PC-9 (cell line): ENCODE data around the gene RIMKLA. TPM values are rescaled to one million over a fixed set of nuclear protein-coding genes. Genes with fewer than 3 reads are reported as not detected.

Experiments
- BruUV-seq: library from RNA; stranded (reverse); fragments of 400-500 nt; replicated peaks from 2 replicates; lab custom pipeline; 2021; lab: Mats Ljungman, UMichigan
- CTCF ChIA-PET: fragments of 300-600 bp; sonication (Branson Sonifier 250); formaldehyde crosslinking; loops from one replicate; lab custom pipeline; 2022; ENCODE audit warnings: antibody characterized with exemption; lab: Charles Lee
- POLR2A ChIA-PET: fragments of 300-600 bp; sonication (Branson Sonifier 250); formaldehyde crosslinking; loops from one replicate; lab custom pipeline; 2022; ENCODE audit warnings: antibody characterized with exemption; ENCODE audit not compliant: unreplicated experiment; lab: Charles Lee
- DNase-seq, 2 experiments: peaks; one replicate each; pipeline versions ENCODE4 v3.0.0 to v3.0.0-alpha.2; 2015 to 2022; ENCODE audit warnings: mixed read lengths in 1 of 2
- H2AFZ ChIP-seq: fragments of 200-600 bp; sonication (generic); 2 replicates; pipeline ENCODE4 v1.8.1; 2017; ENCODE audit warnings: antibody characterized with exemption
- H3F3A ChIP-seq: fragments of 200-600 bp; sonication (generic); 2 replicates; pipeline ENCODE4 v1.8.1; 2017; ENCODE audit warnings: antibody characterized with exemption, mild to moderate bottlenecking, low read depth; ENCODE audit not compliant: insufficient read depth
- H3K27ac ChIP-seq: fragments of 200-600 bp; sonication (generic); 2 replicates; pipeline ENCODE4 v1.6.1; 2016; ENCODE audit warnings: mixed run types
- H3K27me3 ChIP-seq: fragments of 200-600 bp; sonication (generic); 2 replicates; pipeline ENCODE4 v1.6.1; 2016; ENCODE audit warnings: low read depth, mixed run types; ENCODE audit not compliant: insufficient read depth
- H3K36me3 ChIP-seq: fragments of 200-600 bp; sonication (generic); 2 replicates; pipeline ENCODE4 v1.6.1; 2016; ENCODE audit warnings: low read depth, mixed run types
- H3K4me1 ChIP-seq: fragments of 200-600 bp; sonication (generic); replicated peaks from 2 replicates; pipeline ENCODE4 v1.6.1; 2016; ENCODE audit warnings: mixed run types; ENCODE audit not compliant: insufficient read depth
- H3K4me2 ChIP-seq: fragments of 200-600 bp; sonication (generic); 2 replicates; pipeline ENCODE4 v1.6.1; 2017; ENCODE audit warnings: mixed run types
- H3K4me3 ChIP-seq: fragments of 200-600 bp; sonication (generic); 2 replicates; pipeline ENCODE4 v1.6.1; 2016; ENCODE audit warnings: mixed run types
- H3K79me2 ChIP-seq: fragments of 200-600 bp; sonication (generic); 2 replicates; pipeline ENCODE4 v1.6.1; 2017; ENCODE audit warnings: low read depth, mixed run types
- H3K9me2 ChIP-seq: fragments of 200-600 bp; sonication (generic); 2 replicates; pipeline ENCODE4 v1.8.1; 2017; ENCODE audit warnings: mild to moderate bottlenecking; ENCODE audit not compliant: insufficient read depth
- H3K9me3 ChIP-seq: fragments of 200-600 bp; sonication (generic); 2 replicates; pipeline ENCODE4 v1.8.1; 2016; ENCODE audit warnings: low read depth; ENCODE audit not compliant: insufficient read depth
- H4K20me1 ChIP-seq: fragments of 200-600 bp; sonication (generic); 2 replicates; pipeline ENCODE4 v1.8.1; 2017; ENCODE audit not compliant: insufficient read depth
- CTCF ChIP-seq: fragments of 200-600 bp; sonication (generic); conservative IDR thresholded peaks from 2 replicates; pipeline ENCODE4 v1.6.1; 2017; ENCODE audit warnings: mixed run types, antibody characterized with exemption, mild to moderate bottlenecking, moderate library complexity
- EZH2 ChIP-seq: fragments of 200-600 bp; sonication (generic); IDR thresholded peaks from 2 replicates; pipeline ENCODE4 v1.8.0; 2017; ENCODE audit warnings: antibody characterized with exemption, low read depth
- intact Hi-C: fragments of 100-400 bp; cut with micrococcal nuclease; formaldehyde crosslinking; loops from one replicate; pipeline ENCODE4 v1.10.0; 2022; ENCODE audit not compliant: unreplicated experiment
- total RNA-seq: library from RNA; stranded (reverse); gene quantifications from 2 replicates; pipeline ENCODE4 v1.2.3, GENCODE V29; 2021

RIMKLA gene
- total RNA-seq, 1 experiment from 2014 or later, result 0.35 TPM

GRCh38 chr1:42419126-42419821, 38.7 kb downstream of the RIMKLA start:
- Histone ChIP-seq H3K79me2 (no peaks in the 10 kb centered on the region), H3K9me3 (no peaks in the 10 kb centered on the region), H2AFZ (no peak overlapping the region), H3K9me2 (no peaks in the 10 kb centered on the region), H3K27ac (no peak overlapping the region), H3K4me3 (no peak overlapping the region), H3F3A (no peaks in the 10 kb centered on the region), H3K36me3 (no peaks in the 10 kb centered on the region), H3K27me3 (no peaks in the 10 kb centered on the region), H3K4me2 (no peak overlapping the region), H4K20me1 (no peaks in the 10 kb centered on the region; the same call in 1 of the 2 replicates), H3K4me1 (peaks cover 7% of the 10 kb centered on the region)
- intact Hi-C loops, result no loop called here
- TF ChIP-seq EZH2 (no peak), CTCF (no peak)
- CTCF ChIA-PET, result no interaction called here
- no TSS peak for BruUV-seq
- no peak for DNase-seq
- POLR2A ChIA-PET, result no interaction called here

- Histone ChIP-seq H2AFZ (no peak overlapping the region), H3K9me3 (no peaks in the 10 kb centered on the region), H3K27me3 (no peaks in the 10 kb centered on the region), H3K79me2 (no peaks in the 10 kb centered on the region), H3K27ac (no peak overlapping the region), H3K4me2 (no peak overlapping the region), H3F3A (no peaks in the 10 kb centered on the region), H3K4me1 (peaks cover 10% of the 10 kb centered on the region), H3K4me3 (no peak overlapping the region), H3K36me3 (no peaks in the 10 kb centered on the region), H4K20me1 (no peaks in the 10 kb centered on the region; the same call in 1 of the 2 replicates), H3K9me2 (no peaks in the 10 kb centered on the region)
- no peak for TF ChIP-seq EZH2
- no peak for TF ChIP-seq CTCF
- no TSS peak for BruUV-seq
- intact Hi-C loops, result no loop called here
- CTCF ChIA-PET, result no interaction called here
- DNase-seq, result no peak
- POLR2A ChIA-PET, result interaction anchor here (0.8 kb wide), 1 partner anchor 532 kb away, joined by 3 read pairs; no protein-coding TSS in a partner anchor
These were observed 39.5 kb downstream of the RIMKLA start for GRCh38 chr1:42420121-42420520.

GRCh38 chr1:42420911-42421585, 40.5 kb downstream of the RIMKLA start:
- CTCF ChIA-PET, result no interaction called here
- intact Hi-C loops, result no loop called here
- no peak for DNase-seq
- BruUV-seq, result no TSS peak
- Histone ChIP-seq H3K27ac (no peak overlapping the region), H3K9me2 (no peaks in the 10 kb centered on the region), H3K4me3 (no peak overlapping the region), H3K4me2 (no peak overlapping the region), H3K79me2 (no peaks in the 10 kb centered on the region), H4K20me1 (no peaks in the 10 kb centered on the region; the same call in 1 of the 2 replicates), H3K27me3 (no peaks in the 10 kb centered on the region), H2AFZ (no peak overlapping the region), H3F3A (no peaks in the 10 kb centered on the region), H3K4me1 (peaks cover 10% of the 10 kb centered on the region), H3K9me3 (no peaks in the 10 kb centered on the region), H3K36me3 (no peaks in the 10 kb centered on the region)
- POLR2A ChIA-PET, result interaction anchor here (0.6 to 0.8 kb wide), 3 partner anchors 10 to 531 kb away, joined by 3 to 4 read pairs (median 3); no protein-coding TSS in a partner anchor
- TF ChIP-seq EZH2 (no peak), CTCF (no peak)
